ENCODE results near the gene SMIM20.

DNA sequence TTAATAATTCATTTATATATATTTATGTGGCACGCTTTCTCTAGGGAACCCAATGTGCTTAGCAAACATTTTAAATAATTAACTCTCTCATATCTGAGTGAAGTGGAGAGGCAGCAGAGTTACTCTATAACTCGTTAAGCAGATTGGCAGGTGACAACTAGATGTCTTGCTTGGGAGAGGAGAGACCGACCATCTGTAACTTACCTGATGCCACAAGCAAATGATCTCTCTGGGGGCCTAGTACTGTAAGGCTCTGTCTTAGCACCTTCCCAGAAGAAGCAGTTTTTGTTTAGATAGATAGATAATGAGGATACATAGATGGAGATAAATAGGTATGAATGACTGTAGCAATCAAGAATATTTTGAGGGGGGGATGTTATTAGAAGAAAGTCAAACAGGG, 39.4 kb upstream of the SMIM20 start:
- TF ChIP-seq GATA3 (IDR thresholded peaks at IDR 0.05; ENCODE audit: low read depth, low read length) = no peak
- TF ChIP-seq GATA2 (IDR thresholded peaks at IDR 0.05; ENCODE audit: low read depth, low read length) = no peak

All from SH-SY5Y (cell line).